GM12874 (cell line): ENCODE data around the gene TAF11L2.
"Not testable (repeated sequence)": the region's sequence is repeated elsewhere in the genome, so short reads cannot be mapped to it uniquely, and the experiment has no call there.

Experiments
- CTCF ChIP-seq: IDR thresholded peaks from 2 replicates; pipeline ENCODE4 v1.5.1; 2011; ENCODE audit warnings: low read depth, mild to moderate bottlenecking, control low read depth, low read length, moderate library complexity; ENCODE audit not compliant: insufficient read depth

Gene TAF11L2

GRCh38 chr5:17477573-17478265, 20.3 kb upstream of the TAF11L2 start:
- TF ChIP-seq CTCF = no peak

- TF ChIP-seq CTCF = no peak
Measured at GRCh38 chr5:17481378-17481777, 16.7 kb upstream of the TAF11L2 start.

- no peak for TF ChIP-seq CTCF
Measured at GRCh38 chr5:17482790-17483189, 15.2 kb upstream of the TAF11L2 start.

GRCh38 chr5:17487174-17487512, 10.9 kb upstream of the TAF11L2 start:
- no peak for TF ChIP-seq CTCF

GRCh38 chr5:17492770-17493169, 5.3 kb upstream of the TAF11L2 start:
- TF ChIP-seq CTCF = no peak

- TF ChIP-seq CTCF = no peak
Measured at GRCh38 chr5:17497446-17497845, 585 bp upstream of the TAF11L2 start.

- no peak for TF ChIP-seq CTCF
Measured at GRCh38 chr5:17511775-17512325, 13.8 kb downstream of the TAF11L2 start.

- TF ChIP-seq CTCF = not testable (repeated sequence)
Measured at GRCh38 chr5:17518067-17518466, 20.0 kb downstream of the TAF11L2 start, which contains the start of gene TAF11L3. Gene TAF11L3 (plus strand): TSS chr5:17518367.
